RWPE2 (cell line): Measurements from ENCODE around the gene IL34.
"Not testable (repeated sequence)": the region's sequence is repeated elsewhere in the genome, so short reads cannot be mapped to it uniquely, and the experiment has no call there.

ENCODE experiments used
- ATAC-seq: fragments of 200-7000 bp; cut with Tn5 transposase; 3 replicates; pipeline ENCODE4 v1.9.1; 2021; ENCODE audit warnings: low read depth
- DNase-seq: peaks from one replicate; pipeline ENCODE4 v3.0.0-alpha.2; 2020; ENCODE audit warnings: low spot score
- H3K27ac ChIP-seq: fragments of 450-650 bp; 2 replicates; pipeline ENCODE4 v1.5.1; 2017; ENCODE audit warnings: mild to moderate bottlenecking; ENCODE audit not compliant: poor library complexity, severe bottlenecking
- H3K27me3 ChIP-seq: fragments of 250-450 bp; sonication (Bioruptor Pico); 2 replicates; pipeline ENCODE4 v1.5.1; 2021; ENCODE audit warnings: mild to moderate bottlenecking, moderate library complexity; ENCODE audit not compliant: insufficient read depth, poor library complexity, severe bottlenecking
- H3K36me3 ChIP-seq: fragments of 250-450 bp; sonication (Bioruptor Pico); 2 replicates; pipeline ENCODE4 v1.5.1; 2020; ENCODE audit warnings: low read depth, mild to moderate bottlenecking, moderate library complexity
- H3K4me1 ChIP-seq: fragments of 250-450 bp; sonication (Bioruptor Pico); 2 replicates; pipeline ENCODE4 v1.5.1; 2021; ENCODE audit warnings: mild to moderate bottlenecking, moderate library complexity; ENCODE audit not compliant: insufficient read depth, poor library complexity, severe bottlenecking
- H3K4me3 ChIP-seq: fragments of 250-450 bp; sonication (Bioruptor Pico); 2 replicates; pipeline ENCODE4 v1.5.1; 2021; ENCODE audit warnings: mild to moderate bottlenecking, moderate library complexity; ENCODE audit not compliant: severe bottlenecking
- H3K9me3 ChIP-seq: fragments of 250-450 bp; sonication (Bioruptor Pico); 2 replicates; pipeline ENCODE4 v1.5.1; 2021; ENCODE audit warnings: mild to moderate bottlenecking, moderate library complexity; ENCODE audit not compliant: severe bottlenecking
- CTCF ChIP-seq: fragments of 450-650 bp; IDR thresholded peaks from one replicate; pipeline ENCODE4 v1.5.1; 2017; ENCODE audit warnings: mild to moderate bottlenecking, moderate library complexity; ENCODE audit not compliant: poor library complexity, severe bottlenecking

Gene IL34

GRCh38 chr16:70632273-70632672, 14.1 kb upstream of the IL34 start:
- no peak overlapping the region for H3K4me3 ChIP-seq
- ATAC-seq (no peak), DNase-seq (no peak)

GRCh38 chr16:70633617-70634016, 12.7 kb upstream of the IL34 start:
- not testable (repeated sequence) for H3K36me3 ChIP-seq, H3K27ac ChIP-seq, H3K4me3 ChIP-seq, ATAC-seq, H3K9me3 ChIP-seq, DNase-seq, H3K4me1 ChIP-seq, H3K27me3 ChIP-seq

More at GRCh38 chr16:70632273-70632672, 14.1 kb upstream of the IL34 start:
- H3K36me3 ChIP-seq: no peaks in the 10 kb centered on the region
- no peak for TF ChIP-seq CTCF
- no peaks in the 10 kb centered on the region for H3K27me3 ChIP-seq
- no peak overlapping the region for H3K27ac ChIP-seq
- H3K9me3 ChIP-seq: peaks cover 2% of the 10 kb centered on the region
- H3K4me1 ChIP-seq: peaks cover 4% of the 10 kb centered on the region

- Histone ChIP-seq H3K36me3 (no peaks in the 10 kb centered on the region), H3K9me3 (no peaks in the 10 kb centered on the region), H3K4me1 (peaks cover 4% of the 10 kb centered on the region), H3K27me3 (no peaks in the 10 kb centered on the region), H3K4me3 (no peak overlapping the region), H3K27ac (peak overlapping the region; percentile 39)
- ATAC-seq (no peak), DNase-seq (no peak)
- TF ChIP-seq CTCF: no peak
Measured at GRCh38 chr16:70634861-70635260, 11.5 kb upstream of the IL34 start.

- ATAC-seq: peak; percentile 91
- H3K4me3 ChIP-seq: no peak overlapping the region
- no peak for TF ChIP-seq CTCF
- DNase-seq: no peak
- no peaks in the 10 kb centered on the region for H3K9me3 ChIP-seq
- H3K27me3 ChIP-seq: no peaks in the 10 kb centered on the region
- peak overlapping the region; percentile 39 for H3K27ac ChIP-seq
- H3K4me1 ChIP-seq: peaks cover 4% of the 10 kb centered on the region
- no peaks in the 10 kb centered on the region for H3K36me3 ChIP-seq
Measured at GRCh38 chr16:70635336-70636016, 10.9 kb upstream of the IL34 start.

GRCh38 chr16:70638814-70639792, 7.3 kb upstream of the IL34 start:
- Histone ChIP-seq H3K4me1 (peaks cover 4% of the 10 kb centered on the region), H3K36me3 (no peaks in the 10 kb centered on the region), H3K9me3 (no peaks in the 10 kb centered on the region), H3K27ac (no peak overlapping the region), H3K4me3 (no peak overlapping the region), H3K27me3 (no peaks in the 10 kb centered on the region)
- no peak for ATAC-seq
- TF ChIP-seq CTCF: no peak
- DNase-seq: no peak
